Heart right ventricle (tissue), 16 donors: Measurements from ENCODE around the gene RAPGEF5. TPM values are rescaled to one million over a fixed set of nuclear protein-coding genes. Genes with fewer than 3 reads are reported as not detected.

Experiments used
- ATAC-seq, 8 donors: fragments of 200-7000 bp; cut with Tn5 transposase; one replicate each; pipeline ENCODE4 v1.9.1; 2020; ENCODE audit warnings: mild to moderate bottlenecking in 8 of 8, moderate library complexity in 8 of 8, moderate number of reproducible peaks in 1 of 8
- DNase-seq, 2 donors: peaks; one replicate each; pipeline ENCODE4 v3.0.0-alpha.2; 2020
- H3K27ac ChIP-seq, 10 donors: fragments of 200-600 bp; sonication (generic) in 2 of 10; one replicate each; pipeline versions ENCODE4 v1.5.0 to v1.8.0; 2020 to 2022; ENCODE audit warnings: mild to moderate bottlenecking in 3 of 10
- H3K27me3 ChIP-seq, 7 donors: fragments of 200-600 bp; one replicate each; pipeline ENCODE4 v1.8.0; 2021 to 2022; ENCODE audit warnings: mild to moderate bottlenecking in 2 of 7
- H3K36me3 ChIP-seq, 9 donors: fragments of 200-600 bp; sonication (generic) in 1 of 9; one replicate each; pipeline versions ENCODE4 v1.5.0 to v1.8.0; 2020 to 2022; ENCODE audit warnings: mild to moderate bottlenecking in 2 of 9
- H3K4me1 ChIP-seq, 9 donors: fragments of 200-600 bp; sonication (generic) in 1 of 9; one replicate each; pipeline versions ENCODE4 v1.5.0 to v1.8.0; 2020 to 2022; ENCODE audit warnings: mild to moderate bottlenecking in 4 of 9
- H3K4me3 ChIP-seq, 10 donors: fragments of 200-600 bp; sonication (generic) in 2 of 10; one replicate each; pipeline versions ENCODE4 v1.5.0 to v1.8.0; 2020 to 2022; ENCODE audit warnings: mild to moderate bottlenecking in 7 of 10, moderate library complexity in 2 of 10
- H3K9me3 ChIP-seq, 11 donors: fragments of 200-600 bp in 10 of 11; sonication (generic) in 2 of 11; one replicate each; pipeline versions ENCODE4 v1.5.0 to v1.8.0; 2013 to 2022; ENCODE audit warnings: mild to moderate bottlenecking in 2 of 11, control low read depth in 1 of 11, moderate library complexity in 1 of 11
- WGBS, 2 donors: extraction: QIAGEN DNeasy Blood & Tissue Kit; methylation state at CpG; one replicate each; pipeline ENCODE4 v1.1.7; 2013; ENCODE audit warnings: inconsistent platforms in 1 of 2; 5-methylcytosine and 5-hydroxymethylcytosine counted together
- intact Hi-C, 10 donors: fragments of 100-400 bp; cut with DNase I; formaldehyde crosslinking; loops; one replicate each; pipeline versions ENCODE4 v1.11.1 to v1.14.2; 2022
- polyA plus RNA-seq, 2 donors: library from polyadenylated mRNA; stranded (reverse); fragments of 200-250 nt; gene quantifications; one replicate each; pipeline ENCODE4 v1.2.3, GENCODE V29; 2013
- total RNA-seq, 10 donors: library from RNA; stranded (reverse); fragmentation: NEBNext Ultra II Directional in 3 of 10; extraction: Animal tissue kit (Norgen Biotek cat#: 25700) in 3 of 10; gene quantifications; one replicate each; pipeline versions ENCODE4 v1.2.1 to v1.2.4, GENCODE V29; 2021 to 2023
- TF ChIP-seq, protein P1 (sequence below), 9 donors: fragments of 200-600 bp; sonication (generic) in 2 of 9; IDR thresholded peaks; one replicate each; pipeline versions ENCODE4 v1.5.0 to v1.8.0; 2021 to 2022; ENCODE audit warnings: antibody characterized with exemption in 9 of 9, mild to moderate bottlenecking in 5 of 9, moderate library complexity in 1 of 9
- donor health status: Arrhythmogenic right ventricular cardiomyopathy.
- donor health status: ischemic (EF 13 %, LVEDD 7.1; RV severe dilation, severe dysfunction).
- donor health status: healthy with polysubstance abuse.
- donor health status: DM: no; HTN: yes; CAD: no.
- donor health status: DM: no; HTN: no; CAD: no.
- donor health status: ischemic (EF 25% LVEDD 6.9; RV normal size, moderate dysfunction).
- donor health status: ischemic (EF 25% LVEDD 5.7; RV mildly dilated, moderate dysfunction).
- donor health status: healthy.
- donor health status: DM: yes; HTN: yes; CAD: no.
- donor health status: Ischemic cardiomyopathy.
- donor health status: ischemic (EF 35%, LVEDD 5.7; RV mildly dilated, moderate dysfunction).
- donor health status: nonischemic (EF 11% LVEDD 7.7; RV severe dilation, severe dysfunction).
- donor health status: DM: yes; HTN: yes; CAD: no.
- donor health status: PGD.
- donor health status: ischemic (EF 29% LVEDD 5.4; RV normal size, mild dysfunction).
- donor health status: nonischemic (EF 23%, LVEDD 6.1; RV moderate dilation, normal function).

RAPGEF5 gene
- total and polyA plus RNA-seq, 12 donors: 4.3 to 33.3 (median 14.3) TPM

DNA sequence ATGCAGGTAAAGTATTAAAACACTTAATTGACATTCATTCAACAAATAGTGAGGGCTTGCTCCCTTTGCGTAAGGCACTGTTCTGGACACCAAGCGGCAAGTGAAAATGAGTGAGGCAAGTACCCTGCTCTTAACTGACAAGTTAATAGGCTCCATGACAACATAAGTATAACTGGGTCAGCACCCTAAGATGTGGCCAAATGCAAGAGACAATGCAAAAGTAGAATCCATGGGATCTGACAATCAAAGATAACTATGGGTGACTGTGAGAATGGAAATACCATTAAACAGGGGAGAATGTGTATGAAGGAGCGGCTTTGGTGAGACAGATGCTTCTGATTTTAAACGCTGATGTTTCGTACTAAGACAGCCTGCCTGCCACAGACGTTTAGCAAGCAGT, 160.5 kb downstream of the RAPGEF5 start:
- intact Hi-C loops: no loop called here
- Histone ChIP-seq H3K36me3 (peaks cover 0 to 76% (median 0%) of the 10 kb centered on the region in 9 donors), H3K27me3 (peaks cover 0 to 5% (median 0%) of the 10 kb centered on the region in 7 donors), H3K4me3 (no peak overlapping the region), H3K27ac (no peak overlapping the region), H3K4me1 (peaks cover 0 to 47% (median 13%) of the 10 kb centered on the region in 9 donors), H3K9me3 (no peaks in the 10 kb centered on the region)
- TF ChIP-seq, protein P1, sequence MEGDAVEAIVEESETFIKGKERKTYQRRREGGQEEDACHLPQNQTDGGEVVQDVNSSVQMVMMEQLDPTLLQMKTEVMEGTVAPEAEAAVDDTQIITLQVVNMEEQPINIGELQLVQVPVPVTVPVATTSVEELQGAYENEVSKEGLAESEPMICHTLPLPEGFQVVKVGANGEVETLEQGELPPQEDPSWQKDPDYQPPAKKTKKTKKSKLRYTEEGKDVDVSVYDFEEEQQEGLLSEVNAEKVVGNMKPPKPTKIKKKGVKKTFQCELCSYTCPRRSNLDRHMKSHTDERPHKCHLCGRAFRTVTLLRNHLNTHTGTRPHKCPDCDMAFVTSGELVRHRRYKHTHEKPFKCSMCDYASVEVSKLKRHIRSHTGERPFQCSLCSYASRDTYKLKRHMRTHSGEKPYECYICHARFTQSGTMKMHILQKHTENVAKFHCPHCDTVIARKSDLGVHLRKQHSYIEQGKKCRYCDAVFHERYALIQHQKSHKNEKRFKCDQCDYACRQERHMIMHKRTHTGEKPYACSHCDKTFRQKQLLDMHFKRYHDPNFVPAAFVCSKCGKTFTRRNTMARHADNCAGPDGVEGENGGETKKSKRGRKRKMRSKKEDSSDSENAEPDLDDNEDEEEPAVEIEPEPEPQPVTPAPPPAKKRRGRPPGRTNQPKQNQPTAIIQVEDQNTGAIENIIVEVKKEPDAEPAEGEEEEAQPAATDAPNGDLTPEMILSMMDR (IDR thresholded peaks at IDR 0.05): no peak
- ATAC-seq (no peak), DNase-seq (no peak)
- WGBS, 2 donors: 92 to 94% methylated on average over 6 of the region's 6 CpGs

DNA sequence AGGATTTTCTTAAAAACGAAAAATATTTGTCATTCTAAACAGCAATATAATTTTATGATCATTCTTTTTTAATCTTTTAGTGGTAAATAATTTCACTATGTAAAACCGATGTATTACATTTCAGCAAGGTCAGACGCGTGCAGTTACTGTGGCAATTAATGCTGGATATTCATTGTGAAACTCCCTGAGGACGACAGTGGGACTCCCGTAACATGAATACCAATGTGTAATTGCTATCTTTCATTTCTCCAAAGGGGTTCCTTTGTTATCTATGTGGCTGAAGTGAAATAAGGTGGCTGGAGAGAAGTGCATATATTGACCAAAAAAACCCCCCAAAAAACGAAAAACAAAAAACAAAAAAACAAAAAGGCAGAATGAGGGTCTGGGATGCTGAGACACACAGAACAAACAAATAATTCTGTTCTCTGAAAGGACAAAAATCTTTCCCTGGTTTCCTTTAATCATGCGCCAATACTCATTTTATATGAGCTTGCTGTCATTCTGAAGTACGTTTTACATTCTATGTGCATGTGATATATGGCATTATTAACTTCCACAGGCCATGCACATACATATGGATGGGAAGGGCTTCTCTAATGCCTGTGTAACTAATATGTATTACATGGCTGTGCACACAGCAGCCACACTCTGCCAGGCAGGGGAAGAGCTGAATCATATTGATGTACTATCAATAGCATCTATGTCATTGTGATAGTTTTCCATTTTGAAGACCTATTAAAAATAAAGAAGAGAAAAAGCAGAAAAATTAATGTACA, 161.4 kb downstream of the RAPGEF5 start:
- peaks cover 0 to 79% (median 0%) of the 10 kb centered on the region in 9 donors for H3K36me3 ChIP-seq
- WGBS, 2 donors: 87% methylated on average over 9 of the region's 9 CpGs

DNA sequence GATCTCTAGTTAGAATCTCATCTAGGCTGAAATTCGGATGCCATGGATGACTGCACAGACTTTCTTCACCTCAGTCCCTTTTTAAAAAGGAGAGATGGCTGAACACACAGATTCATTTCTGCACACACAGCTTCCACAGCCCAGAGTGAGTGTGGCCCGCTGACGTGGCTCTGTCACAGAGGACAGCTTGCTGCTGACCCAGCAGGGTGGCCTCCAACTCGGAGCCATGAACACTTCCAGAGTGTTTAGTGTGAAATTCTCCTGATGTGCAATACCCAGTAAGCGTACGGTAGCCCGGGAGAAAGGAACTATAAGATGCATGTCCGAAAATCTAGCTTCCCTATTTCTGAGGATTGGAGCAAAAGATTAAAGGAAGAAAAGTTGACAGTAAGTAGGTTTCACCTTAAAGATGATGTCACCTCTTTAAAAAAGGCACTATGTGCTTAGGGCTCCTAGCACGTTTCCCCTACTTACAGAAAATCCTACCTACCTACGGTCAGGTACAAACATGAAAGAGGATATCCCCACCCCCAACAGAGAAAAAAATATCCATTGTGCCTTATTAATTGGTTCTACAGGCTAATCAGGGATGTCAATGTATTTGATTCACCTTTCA, 162.2 kb downstream of the RAPGEF5 start:
- intact Hi-C loops: no loop called here

More for the DNA sequence above, 161.4 kb downstream of the RAPGEF5 start:
- Histone ChIP-seq H3K27ac (no peak overlapping the region), H3K9me3 (no peaks in the 10 kb centered on the region), H3K27me3 (peaks cover 0 to 5% (median 0%) of the 10 kb centered on the region in 7 donors), H3K4me3 (no peak overlapping the region), H3K4me1 (peaks cover 0 to 39% (median 11%) of the 10 kb centered on the region in 9 donors)
- intact Hi-C loops: no loop called here
- no peak for ATAC-seq
- TF ChIP-seq, protein P1 (IDR thresholded peaks at IDR 0.05): no peak
- no peak for DNase-seq

GRCh38 chr7:22193450-22193983, 163.4 kb downstream of the RAPGEF5 start:
- intact Hi-C loops: no loop called here
- peaks cover 0 to 5% (median 0%) of the 10 kb centered on the region in 7 donors for H3K27me3 ChIP-seq
- 23 to 45% methylated on average over 21 of the region's 21 CpGs for WGBS, 2 donors
- H3K4me1 ChIP-seq: peaks cover 0 to 26% (median 8%) of the 10 kb centered on the region in 9 donors
- peaks cover 0 to 97% (median 0%) of the 10 kb centered on the region in 9 donors for H3K36me3 ChIP-seq
- H3K27ac ChIP-seq: peak overlapping the region in 1 of 10 donors; percentile 13
- TF ChIP-seq, protein P1 (IDR thresholded peaks at IDR 0.05): no peak
- H3K4me3 ChIP-seq: peak overlapping the region in 6 of 10 donors; percentile 9 to 29 (median 21)
- DNase-seq: peak in 1 of 2 donors; percentile 15
- no peaks in the 10 kb centered on the region for H3K9me3 ChIP-seq
- peak; percentile 58 to 87 (median 68) for ATAC-seq

More for the DNA sequence above, 162.2 kb downstream of the RAPGEF5 start:
- Histone ChIP-seq H3K9me3 (no peaks in the 10 kb centered on the region), H3K27me3 (peaks cover 0 to 5% (median 0%) of the 10 kb centered on the region in 7 donors), H3K4me1 (peaks cover 0 to 30% (median 10%) of the 10 kb centered on the region in 9 donors), H3K4me3 (no peak overlapping the region), H3K36me3 (peaks cover 0 to 87% (median 0%) of the 10 kb centered on the region in 9 donors), H3K27ac (no peak overlapping the region)
- WGBS, 2 donors: 80 to 81% methylated on average over 10 of the region's 10 CpGs
- no peak for ATAC-seq
- no peak for DNase-seq
- TF ChIP-seq, protein P1 (IDR thresholded peaks at IDR 0.05): no peak
